HG02759 (cell line): ENCODE measurements around the gene CCDC92.
A peak's percentile ranks its signal among the peaks of the same experiment; 100 is the strongest.

ENCODE experiments used
- ATAC-seq: cut with Tn5 transposase; IDR thresholded peaks from one replicate; pipeline ENCODE4 v1.9.1; 2021; ENCODE audit warnings: mild to moderate bottlenecking, moderate library complexity; ENCODE audit not compliant: unreplicated experiment

The CCDC92 gene

GRCh38 chr12:123972457-123973401 lies at the start of gene CCDC92, which contains the start of gene ZNF664:
Gene CCDC92, minus strand, starts transcription at chr12:123972831. Its CDS starts 28,526 bp downstream, at chr12:123944305.
Gene ZNF664, plus strand, starts transcription at chr12:123973215. Its CDS starts 38,930 bp downstream, at chr12:124012145.
- ATAC-seq = peak; percentile 83

GRCh38 chr12:124022161-124022560 lies 49.5 kb upstream of the CCDC92 start:
- ATAC-seq = no peak

GRCh38 chr12:124021007-124021406 lies 48.4 kb upstream of the CCDC92 start:
- no peak for ATAC-seq

GRCh38 chr12:124020514-124020949 lies 47.9 kb upstream of the CCDC92 start:
- no peak for ATAC-seq

GRCh38 chr12:124019115-124019514 lies 46.5 kb upstream of the CCDC92 start:
- ATAC-seq = no peak

- ATAC-seq = no peak
These were observed 45.9 kb upstream of the CCDC92 start for GRCh38 chr12:124018539-124018938.

- no peak for ATAC-seq
These were observed 44.4 kb upstream of the CCDC92 start for GRCh38 chr12:124017064-124017463.

GRCh38 chr12:124015494-124016461 lies 43.1 kb upstream of the CCDC92 start:
- ATAC-seq = no peak

- no peak for ATAC-seq
These were observed 40.4 kb upstream of the CCDC92 start for GRCh38 chr12:124013073-124013472.

- ATAC-seq = no peak
These were observed 38.9 kb upstream of the CCDC92 start for GRCh38 chr12:124011435-124012115.

GRCh38 chr12:124010687-124011086 lies 38.1 kb upstream of the CCDC92 start:
- no peak for ATAC-seq

GRCh38 chr12:124009781-124010180 lies 37.1 kb upstream of the CCDC92 start:
- no peak for ATAC-seq

GRCh38 chr12:124008595-124008994 lies 36.0 kb upstream of the CCDC92 start:
- no peak for ATAC-seq

- peak; percentile 60 for ATAC-seq
These were observed 35.4 kb upstream of the CCDC92 start for GRCh38 chr12:124007826-124008570.

GRCh38 chr12:124006846-124007713 lies 34.4 kb upstream of the CCDC92 start:
- no peak for ATAC-seq

- ATAC-seq = peak; percentile 52
These were observed 33.6 kb upstream of the CCDC92 start for GRCh38 chr12:124006085-124006845.

- ATAC-seq = no peak
These were observed 31.7 kb upstream of the CCDC92 start for GRCh38 chr12:124004233-124004875.

- no peak for ATAC-seq
These were observed 30.0 kb upstream of the CCDC92 start for GRCh38 chr12:124002654-124003053.
